DMS79 (cell line): ENCODE results near the gene RPS6KB2.
"Not testable (repeated sequence)": the region's sequence is repeated elsewhere in the genome, so short reads cannot be mapped to it uniquely, and the experiment has no call there.

Experiments
- DNase-seq: peaks from one replicate; lab custom pipeline; 2025; lab: John Stamatoyannopoulos, UW

The RPS6KB2 gene

DNA sequence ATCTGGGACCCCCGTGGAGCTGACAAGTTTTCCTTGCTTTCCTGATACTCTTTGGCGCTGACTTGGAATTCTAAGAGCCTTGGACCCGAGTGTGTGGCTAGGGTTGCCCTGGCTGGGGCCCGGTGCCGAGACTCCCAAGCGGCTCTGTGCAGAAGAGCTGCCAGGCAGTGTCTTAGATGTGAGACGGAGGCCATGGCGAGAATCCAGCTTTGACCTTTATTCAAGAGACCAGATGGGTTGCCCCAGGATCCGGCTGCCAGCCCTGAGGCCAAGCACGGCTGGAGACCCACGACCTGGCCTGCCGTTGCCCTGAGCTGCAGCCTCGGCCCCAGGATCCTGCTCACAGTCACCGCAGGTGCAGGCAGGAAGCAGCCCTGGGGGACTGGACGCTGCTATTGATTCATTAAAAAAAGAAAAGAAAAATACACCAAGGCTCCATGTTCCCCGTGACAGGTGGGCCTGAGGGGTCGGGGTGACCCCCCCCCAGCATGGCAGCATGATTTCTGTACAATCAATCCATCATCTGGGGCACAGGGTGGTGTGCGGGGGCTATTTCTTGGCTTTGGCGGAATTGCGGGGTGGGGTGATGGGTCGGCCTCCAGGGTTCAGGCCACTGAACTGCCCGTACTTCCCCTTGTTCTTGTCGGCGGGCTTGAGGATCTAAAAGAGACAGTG, 30.2 kb upstream of the RPS6KB2 start:
- DNase-seq: no peak

DNA sequence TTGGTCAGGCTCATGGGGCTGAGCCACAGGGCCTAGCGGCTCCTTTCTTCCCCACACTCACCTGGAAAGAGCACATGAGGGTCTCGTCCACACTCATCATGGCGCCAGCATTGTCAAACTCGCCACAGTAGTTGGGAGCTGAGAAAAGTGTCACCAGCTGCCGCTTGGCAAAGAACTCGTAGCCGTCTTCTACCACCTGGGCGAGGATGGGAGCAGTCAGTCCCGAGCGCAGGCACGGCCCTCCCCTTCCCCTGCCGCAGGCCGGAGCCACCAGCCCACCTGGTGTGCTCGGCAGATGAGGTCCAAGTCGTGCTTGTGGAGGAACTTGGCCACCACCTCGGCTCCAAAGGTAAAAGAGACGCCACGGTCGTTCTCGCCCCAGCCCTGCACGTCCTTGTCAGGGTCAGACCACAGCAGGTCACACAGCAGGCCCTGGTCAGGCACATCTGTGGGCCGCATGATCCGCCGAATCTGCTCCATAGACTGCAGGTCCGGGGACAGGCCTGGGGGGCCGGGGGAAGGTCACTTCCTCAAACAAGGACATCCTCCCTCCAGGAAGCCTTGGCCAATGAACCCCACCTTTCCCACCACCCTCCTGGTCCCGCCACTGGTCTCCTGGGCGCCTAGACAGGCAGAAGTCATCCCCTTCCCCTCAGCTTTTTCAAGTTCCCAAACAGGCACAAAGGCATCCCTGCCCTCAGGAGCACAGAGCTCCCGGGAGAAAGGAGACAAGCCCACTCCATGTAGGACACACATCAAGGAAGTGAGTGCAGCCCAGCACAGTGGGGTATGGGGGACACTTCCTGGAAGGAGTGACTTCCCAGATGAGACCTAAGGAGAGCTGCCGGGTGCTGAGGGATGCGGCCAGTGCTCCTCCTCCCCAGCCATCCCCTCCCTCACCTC, 29.4 kb upstream of the RPS6KB2 start:
- DNase-seq: no peak

DNA sequence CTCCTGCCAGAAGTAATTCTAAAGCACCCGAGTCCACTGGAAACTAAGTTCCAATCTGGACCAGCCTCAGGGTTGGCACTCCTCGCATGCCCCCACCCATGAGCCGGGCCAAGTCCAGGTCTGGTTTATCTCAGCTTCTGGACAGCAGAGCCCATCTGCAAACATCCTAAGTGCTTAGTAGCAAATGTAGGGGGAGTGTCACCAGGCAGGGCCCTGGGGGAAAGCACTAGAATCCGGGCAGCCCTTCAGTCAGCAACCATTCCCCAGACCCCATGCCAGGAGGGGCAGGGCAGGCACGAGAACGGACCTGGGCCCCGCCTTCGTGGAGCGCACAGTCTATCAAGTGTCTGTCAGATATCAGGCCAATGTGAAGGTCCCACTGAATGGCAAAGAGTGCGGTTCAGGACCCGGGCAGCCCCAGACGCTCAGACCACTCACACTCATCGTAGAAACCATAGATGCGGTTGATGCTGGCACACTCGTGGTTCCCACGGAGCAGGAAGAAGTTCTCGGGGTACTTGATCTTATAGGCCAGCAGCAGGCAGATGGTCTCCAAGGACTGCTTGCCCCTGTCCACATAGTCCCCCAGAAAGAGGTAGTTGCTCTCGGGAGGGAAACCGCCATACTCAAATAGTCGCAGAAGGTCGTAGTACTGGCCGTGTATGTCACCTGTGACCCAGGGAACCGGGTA, 27.9 kb upstream of the RPS6KB2 start:
- no peak for DNase-seq

DNA sequence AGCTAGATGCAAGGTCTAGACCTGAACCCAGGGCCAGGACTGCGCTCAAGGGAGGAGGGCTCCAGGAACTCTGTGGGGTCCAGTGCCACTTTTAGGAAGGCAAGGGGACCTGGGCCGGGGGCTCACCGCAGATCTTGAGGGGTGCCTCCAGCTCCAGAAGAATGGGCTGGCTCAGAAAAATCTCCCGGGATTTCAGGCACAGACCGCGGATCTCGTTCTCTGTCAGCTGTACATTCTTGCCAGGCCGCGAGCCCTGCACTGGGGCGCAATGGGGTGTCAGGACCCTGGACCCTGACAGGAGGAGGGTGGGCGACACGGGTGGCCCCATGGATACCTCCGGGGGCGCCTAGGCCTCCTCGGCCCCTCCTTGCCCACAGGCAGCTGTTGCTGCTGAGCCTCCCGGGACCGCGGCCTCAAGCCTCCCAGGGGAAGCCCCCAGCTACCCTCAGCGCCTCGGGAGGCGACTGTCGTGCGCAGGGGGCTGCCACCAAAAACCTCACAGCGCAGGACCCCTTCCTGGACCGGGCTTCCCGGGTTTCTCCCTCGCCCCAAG, 27.3 kb upstream of the RPS6KB2 start:
- DNase-seq: no peak

DNA sequence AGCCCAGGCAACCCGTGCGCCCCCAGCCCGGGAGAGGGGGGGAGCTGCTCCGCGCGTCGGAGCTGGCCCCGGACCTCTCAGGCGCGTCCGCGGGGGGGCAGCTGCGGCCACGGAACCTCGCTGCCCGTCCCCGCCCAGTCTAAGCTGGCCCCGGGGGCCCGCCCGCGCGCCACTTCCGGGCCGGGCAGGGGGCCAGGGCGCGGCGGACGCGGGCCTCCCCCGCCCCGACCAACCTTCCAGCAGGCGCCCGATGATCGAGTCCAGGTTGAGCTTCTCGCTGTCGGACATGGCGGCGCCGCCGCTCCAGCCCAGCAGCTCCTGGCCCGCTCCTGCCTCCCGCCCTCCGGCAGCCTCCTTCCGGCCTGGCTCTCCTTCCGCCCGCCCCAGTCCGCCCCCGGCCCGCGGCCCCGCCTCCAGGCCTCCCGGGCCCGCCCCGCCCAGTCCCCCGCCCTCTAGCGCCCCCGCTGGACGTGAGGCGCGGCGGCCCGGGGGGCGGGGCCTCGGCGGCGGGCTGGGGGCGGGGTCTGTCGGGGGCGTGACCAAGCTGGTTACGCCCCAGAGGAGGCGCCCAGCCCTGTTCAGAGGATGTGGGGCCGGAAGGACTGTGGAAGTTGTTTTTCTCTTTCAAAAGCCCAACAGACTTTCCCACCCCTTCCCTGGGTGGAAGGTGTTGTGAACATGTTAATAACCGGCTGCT, 26.7 kb upstream of the RPS6KB2 start, which contains the start of gene PPP1CA:
TSS of gene PPP1CA (minus strand) at position 364 of the 697 bp plus-strand sequence. CDS start at position 288, 76 bp downstream.
- DNase-seq: peak; percentile 68

DNA sequence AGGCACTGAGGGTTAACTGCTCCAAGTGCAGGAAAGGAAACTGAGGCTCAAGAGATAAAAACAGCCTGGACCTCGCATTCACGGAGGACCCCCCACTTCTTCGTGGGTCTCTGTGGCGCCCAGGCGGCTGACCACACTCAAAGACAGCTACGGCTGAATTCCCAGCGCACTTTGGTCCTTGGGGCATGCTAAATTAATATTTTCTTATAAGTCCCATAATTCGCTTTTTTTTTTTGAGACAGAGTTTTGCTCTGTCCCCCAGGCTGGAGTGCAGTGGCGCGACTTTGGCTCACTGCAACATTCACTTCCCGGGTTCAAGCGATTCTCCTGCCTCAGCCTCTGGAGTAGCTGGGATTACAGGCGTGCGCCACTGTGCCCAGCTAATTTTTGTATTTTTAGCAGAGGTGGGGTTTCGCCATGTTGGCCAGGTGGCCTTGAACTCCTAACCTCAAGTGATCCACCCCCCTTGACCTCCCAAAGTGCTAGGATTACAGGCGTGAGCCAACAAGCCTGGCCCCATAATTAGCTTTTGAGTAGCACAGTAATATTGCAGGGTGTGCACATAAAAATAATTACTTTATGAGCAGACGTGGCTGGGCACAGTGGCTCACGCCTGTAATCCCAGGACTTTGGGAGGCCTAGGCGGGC, 26.0 kb upstream of the RPS6KB2 start:
- DNase-seq: not testable (repeated sequence)

DNA sequence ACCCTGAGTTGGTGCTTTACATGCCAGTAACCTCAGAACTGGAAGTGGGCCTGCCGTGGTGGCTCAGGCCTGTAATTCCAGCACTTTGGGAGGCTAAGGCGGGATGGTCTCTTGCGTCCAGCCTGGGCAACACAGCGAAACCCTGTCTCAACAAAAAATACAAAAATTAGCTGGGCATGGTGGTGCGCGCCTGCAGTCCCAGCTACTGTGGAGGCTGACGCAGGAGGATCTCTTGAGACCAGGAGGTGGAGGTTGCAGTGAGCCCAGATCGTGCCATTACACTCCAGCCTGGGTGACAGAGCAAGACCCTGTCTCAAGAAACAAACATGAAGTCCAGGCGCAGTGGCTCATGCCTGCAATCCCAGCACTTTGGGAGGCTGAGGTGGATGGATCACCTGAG, 25.2 kb upstream of the RPS6KB2 start:
- not testable (repeated sequence) for DNase-seq

DNA sequence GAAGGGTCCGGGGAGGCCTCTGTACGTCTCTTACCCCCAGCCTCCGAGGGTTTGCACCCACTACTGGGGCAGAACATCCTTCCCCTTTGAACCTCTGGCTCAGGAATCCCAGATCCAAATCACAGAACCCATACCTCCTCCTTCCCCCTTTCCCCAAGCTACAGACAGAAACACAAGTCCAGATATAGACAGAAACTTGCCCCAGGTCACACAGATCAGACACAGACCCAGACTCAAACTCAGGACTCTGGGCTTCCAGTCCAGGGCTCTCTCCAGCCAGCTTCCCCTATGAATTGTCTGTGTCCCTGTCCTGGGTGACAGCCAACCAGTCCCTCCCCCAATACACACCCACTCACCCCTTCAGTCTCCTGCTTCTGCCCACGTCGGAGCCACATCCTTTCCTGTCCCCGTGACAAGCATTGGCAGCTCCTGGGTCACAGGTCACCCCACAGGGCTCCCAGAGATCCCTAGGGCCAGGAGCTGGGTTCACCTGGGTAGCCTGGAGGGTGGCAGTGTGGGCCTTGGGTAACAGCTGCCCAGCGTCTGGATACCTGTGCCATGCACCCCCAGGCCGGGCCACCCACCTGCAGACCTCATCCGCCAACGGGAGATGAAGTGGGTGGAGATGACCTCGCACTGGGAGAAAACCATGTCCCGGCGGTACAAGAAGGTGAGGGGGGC, 23.6 kb upstream of the RPS6KB2 start:
- DNase-seq: no peak

DNA sequence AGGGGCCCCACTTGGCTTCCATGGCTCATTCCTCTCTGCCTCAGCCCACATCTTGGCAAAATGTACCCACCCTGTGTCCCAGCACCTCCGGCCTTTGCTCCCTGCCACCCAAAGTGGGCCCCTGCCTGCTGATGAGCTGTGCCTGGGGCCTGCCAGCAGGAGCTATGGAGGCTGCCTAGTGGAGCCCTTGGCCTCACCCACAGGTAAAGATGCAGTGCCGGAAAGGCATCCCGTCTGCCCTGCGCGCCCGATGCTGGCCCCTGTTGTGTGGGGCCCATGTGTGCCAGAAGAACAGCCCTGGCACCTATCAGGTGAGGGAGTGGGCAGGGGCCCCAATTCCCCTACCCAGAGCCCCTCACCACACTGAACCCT, 23.1 kb upstream of the RPS6KB2 start:
- no peak for DNase-seq

DNA sequence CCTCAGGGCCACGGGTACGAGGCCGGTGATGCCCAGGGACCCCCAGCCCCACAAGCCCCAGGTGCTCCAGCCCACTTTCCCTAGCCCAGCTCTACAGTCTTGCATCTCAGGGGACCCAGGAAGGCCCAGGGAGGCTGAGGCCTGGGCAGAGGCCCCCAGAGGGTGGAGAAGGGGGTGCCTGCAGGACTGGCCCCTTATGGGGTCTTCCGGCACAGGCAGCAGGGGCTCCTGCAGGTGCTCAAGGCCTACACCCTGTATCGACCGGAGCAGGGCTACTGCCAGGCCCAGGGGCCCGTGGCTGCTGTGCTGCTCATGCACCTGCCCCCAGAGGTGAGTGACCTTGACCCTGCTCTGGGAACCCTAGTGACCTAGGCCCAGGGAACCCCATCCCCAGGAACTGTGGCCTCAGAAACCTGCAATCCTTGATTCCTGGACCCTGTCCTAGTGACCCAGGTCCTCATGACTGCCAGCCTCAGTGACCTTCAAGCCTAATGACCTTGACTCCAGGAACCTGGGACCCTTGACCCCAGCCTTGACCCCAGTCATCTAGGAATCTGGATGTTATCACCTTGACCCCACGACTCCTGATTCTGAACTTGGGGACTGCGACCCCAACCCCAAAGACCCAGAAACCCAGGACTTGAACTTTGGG, 22.5 kb upstream of the RPS6KB2 start:
- DNase-seq: no peak

DNA sequence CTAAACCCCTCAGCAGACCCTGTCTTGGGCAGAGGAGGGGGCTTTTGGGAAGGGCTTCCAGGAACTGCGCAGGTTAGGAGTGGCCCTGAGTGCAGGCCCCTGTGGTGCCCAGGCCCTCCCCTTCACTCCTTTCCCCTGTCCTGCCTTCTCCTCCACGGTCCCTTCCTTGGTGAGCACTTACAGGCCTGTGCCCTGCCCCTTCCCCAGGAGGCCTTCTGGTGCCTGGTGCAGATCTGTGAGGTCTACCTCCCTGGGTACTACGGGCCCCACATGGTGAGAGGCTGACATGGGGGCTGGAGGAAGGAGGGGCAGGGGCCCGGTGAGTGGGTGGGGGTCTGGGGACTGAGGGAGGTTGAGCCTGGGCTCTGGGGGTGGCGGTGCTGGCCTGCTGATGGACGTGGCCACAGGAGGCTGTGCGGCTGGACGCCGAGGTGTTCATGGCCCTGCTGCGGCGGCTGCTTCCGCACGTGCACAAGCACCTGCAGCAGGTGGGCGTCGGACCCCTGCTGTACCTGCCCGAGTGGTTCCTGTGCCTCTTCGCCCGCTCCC, 21.8 kb upstream of the RPS6KB2 start:
- no peak for DNase-seq

DNA sequence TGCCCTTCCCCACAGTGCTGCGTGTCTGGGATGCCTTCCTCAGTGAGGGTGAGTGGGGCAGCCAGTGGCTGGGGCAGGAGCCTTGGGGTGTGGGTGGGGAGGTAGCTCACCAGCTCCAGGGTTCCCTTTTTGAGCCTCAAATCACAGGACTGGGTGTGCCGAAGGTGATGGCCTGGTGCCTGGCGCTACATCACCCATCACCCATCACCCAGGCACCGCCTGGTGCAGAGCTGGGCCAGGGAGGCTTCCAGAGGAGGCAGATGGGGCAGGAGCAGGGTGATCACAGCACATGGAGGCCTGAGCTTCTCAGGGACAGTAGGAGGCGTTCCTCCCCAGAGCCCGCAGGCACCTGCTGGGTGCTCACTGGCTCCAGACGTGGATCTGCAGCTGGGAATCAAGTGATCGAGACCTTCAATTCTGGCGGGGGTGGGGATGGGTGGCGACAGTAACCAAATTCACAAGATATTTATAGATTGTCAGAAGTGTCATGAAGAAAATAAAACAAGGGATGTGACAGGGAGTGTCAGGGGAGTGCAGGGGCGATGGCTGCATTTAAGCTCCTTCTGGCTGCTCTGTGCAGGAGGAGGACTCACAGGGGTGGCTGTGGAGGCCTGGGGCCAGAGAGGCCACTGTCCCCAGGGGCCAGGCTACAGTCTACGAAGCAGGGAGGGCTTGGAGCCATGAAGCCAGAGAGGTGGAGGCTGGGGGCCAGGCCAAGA, 21.2 kb upstream of the RPS6KB2 start:
- DNase-seq: no peak

DNA sequence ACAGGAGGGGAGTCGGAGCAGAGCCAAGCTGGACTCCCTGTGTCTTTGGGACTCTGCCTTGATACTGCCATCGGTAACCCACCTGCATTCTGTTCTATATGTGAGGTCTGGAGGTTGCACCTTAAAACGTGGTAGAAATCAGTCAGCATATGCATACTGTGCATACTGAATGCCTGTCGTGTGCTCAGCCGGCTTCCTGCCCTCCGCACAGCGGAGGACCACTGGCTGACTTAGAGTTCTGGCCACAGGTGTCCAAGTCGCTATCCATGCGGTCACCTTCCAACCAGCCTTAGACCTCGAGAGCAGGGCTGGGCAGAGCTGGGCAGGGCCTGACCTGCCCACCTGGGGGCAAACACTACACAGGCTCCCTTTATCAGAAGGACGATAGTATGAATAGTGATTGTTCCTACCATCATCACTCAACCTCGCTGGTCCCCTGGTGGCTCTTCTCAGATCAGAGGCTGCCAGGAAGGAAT, 20.6 kb upstream of the RPS6KB2 start:
- DNase-seq: no peak

DNA sequence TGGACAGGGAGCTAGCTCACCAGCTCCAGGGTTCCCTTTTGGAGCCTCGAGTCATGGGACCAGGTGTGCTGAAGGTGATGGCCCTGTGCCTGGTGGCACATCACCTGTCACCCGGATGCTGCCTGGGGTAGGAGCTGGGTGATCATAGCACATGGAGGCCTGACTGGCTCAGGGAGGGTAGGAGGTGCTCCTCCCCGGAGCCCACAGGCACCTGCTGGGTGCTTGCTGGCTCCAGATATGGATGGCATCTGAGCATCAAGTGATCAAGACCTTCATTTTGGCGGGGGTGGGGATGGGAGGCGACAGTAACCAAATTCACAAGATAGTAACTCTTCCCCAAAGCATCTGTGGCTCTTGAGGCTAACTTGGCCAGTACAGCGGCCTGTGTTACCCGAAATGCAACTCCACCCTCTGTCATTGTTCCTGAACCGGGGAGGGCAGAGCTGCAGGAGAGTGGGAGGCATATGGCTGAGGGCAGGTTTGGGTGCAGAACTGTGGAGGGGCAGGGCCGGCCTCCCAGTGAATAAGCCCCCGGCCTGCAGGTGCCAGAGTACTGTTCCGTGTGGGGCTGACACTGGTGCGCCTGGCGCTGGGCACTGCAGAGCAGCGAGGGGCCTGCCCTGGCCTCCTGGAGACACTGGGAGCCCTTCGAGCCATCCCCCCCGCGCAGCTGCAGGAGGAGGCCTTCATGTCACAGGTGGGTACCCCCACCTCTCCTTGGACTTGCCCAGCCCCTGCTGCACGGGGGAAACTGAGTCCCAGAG, 19.7 kb upstream of the RPS6KB2 start:
- no peak for DNase-seq

DNA sequence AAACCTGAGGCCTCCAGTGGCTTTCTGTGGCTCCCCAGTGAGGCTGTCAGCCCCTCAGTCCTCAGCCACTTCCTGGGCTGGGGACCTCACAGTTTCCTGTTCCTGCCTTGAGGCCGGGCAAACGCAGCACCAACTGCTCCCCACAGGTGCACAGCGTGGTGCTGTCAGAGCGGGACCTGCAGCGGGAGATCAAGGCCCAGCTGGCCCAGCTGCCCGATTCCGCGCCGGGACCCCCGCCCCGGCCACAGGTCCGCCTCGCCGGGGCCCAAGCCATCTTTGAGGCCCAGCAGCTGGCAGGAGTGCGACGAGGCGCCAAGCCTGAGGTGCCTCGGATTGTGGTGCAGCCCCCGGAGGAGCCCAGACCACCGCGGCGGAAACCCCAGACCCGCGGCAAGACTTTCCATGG, 19.0 kb upstream of the RPS6KB2 start:
- no peak for DNase-seq

DNA sequence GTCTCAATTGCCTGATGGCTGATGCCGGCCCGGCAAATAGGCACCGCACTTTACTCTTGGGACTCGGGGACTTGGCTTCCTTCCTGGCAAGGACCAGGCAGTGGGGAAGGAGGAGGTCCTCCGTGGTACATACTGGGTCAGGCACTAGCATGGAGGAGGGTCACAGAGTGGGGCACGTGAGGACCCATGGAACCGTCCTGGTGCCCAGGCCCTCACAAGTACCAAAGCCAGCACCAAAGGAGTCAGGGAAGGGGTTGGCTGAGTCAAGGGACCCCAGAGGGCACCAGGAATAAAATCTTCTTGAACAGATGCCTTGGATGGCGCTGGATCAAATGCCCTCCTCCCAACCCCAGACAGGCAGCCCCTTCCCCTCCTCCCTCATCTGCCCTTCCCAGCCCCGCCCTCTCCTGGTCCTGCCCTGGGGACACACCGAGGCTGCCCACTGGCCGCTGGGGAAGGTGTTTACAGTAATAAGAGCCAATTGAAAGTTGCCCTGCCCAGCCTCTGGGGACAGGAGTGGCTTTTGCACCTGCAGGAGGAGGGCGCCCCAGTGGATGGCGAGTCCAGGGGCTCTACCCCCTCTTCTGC, 18.4 kb upstream of the RPS6KB2 start:
- no peak for DNase-seq

DNA sequence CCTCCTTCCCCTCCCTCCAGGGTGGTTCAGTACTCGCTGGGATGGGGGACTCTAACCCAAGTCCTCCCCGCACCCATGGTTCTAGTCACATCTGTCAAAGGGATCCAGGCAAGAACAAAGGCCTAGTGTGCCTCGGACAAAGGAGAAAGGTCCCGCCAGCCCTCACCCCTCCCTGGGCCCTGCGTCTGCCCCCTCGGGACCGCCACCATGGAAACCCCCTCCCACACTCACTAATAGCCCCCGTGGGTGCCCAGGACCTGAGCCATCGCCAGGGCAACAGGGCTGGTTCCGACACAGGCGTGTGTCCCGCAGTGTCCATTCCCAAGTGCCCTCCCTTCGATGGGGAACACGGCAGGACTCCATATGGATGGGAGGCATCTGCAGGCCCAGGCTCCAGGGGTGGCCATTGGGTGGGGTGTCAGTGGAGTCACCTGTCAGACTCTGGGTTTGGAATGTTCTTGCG, 17.9 kb upstream of the RPS6KB2 start:
- no peak for DNase-seq
